Activated CD4-positive, alpha-beta T cell treated with anti-CD3 and anti-CD28 coated beads, Interleukin-2, Interleukin-6, amounts not matched to agents 100 ng/mL and 50 ng/mL, durations not matched to agents 16 hours and 8 hours (primary cell): ENCODE data around the gene VEPH1.

Source experiments
- DNase-seq: peaks from one replicate; pipeline ENCODE4 v3.0.0-alpha.2; 2020

Gene VEPH1

DNA sequence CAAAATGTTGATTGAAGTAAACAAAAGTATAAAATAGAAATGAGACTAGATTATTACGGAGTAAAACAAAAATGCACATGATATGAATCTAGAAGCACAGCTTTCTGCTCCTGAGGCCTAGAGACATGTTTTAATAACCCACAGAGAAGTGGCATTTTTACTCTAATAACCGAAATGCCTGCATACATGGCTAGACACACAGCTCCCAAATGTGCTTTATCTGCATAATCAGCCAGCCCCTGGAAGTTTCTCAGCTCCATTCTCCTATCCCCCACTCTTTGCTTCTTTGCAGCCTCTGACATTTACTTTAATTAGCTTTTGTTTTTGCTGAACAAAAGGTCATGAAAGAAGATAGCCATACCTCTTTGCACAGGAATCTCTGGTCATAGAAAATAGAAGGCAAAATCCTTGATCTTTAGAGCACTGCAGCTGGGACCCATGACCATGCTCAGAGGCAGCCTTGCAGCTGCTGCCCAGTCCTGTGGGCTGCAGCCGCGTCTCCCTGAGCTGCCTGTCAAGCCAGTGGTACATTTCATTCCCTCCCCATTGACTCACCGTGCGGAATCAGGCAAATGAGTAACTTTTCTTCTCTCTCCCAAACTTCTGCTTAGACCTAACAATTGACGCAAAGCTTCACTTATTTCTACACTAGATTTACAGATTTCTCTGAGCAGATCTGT is at the start of gene VEPH1:
TSS of gene VEPH1 (minus strand) at position 501 of the 680 bp plus-strand sequence. CDS start 8,067 bp downstream, outside the sequence.
- no peak for DNase-seq

DNA sequence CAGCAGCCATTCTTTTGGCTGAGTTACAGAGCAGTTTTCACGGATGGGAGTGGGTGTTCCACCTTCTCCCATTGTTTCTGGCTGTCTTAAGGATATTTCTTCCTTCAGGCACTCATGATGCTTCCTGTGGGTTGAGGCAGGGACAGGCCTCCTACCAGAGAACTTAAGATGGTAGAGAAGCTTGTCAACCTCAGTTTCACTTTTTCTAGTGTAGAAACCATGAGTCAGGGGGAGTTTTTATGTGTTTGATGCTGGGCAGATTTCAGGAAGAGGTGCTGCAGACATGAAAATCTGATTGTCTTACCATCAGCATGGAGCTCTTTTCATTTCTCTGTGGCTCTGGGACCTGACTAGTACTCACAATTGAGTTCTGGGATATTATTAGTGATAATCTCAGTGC is 48.7 kb upstream of the VEPH1 start:
- DNase-seq: peak; percentile 35

DNA sequence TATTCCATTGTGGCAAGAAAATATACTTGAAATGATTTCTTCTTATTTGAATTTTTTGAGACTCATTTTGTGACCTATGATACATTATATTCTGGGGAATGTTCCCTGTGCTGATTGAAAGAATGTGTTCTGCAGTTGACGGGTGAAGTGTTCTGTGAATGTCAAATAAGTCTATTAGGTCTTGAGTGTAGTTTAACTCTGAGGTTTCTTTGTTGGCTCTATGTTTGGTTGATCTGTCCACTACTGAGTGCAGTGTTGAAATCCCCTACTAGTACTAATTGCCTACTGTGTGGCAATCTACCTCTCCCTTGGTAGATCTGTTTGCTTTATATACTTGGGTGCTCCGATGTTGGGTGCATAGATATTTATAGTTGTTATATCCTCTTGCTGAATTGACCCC is 46.3 kb upstream of the VEPH1 start:
- DNase-seq: no peak

DNA sequence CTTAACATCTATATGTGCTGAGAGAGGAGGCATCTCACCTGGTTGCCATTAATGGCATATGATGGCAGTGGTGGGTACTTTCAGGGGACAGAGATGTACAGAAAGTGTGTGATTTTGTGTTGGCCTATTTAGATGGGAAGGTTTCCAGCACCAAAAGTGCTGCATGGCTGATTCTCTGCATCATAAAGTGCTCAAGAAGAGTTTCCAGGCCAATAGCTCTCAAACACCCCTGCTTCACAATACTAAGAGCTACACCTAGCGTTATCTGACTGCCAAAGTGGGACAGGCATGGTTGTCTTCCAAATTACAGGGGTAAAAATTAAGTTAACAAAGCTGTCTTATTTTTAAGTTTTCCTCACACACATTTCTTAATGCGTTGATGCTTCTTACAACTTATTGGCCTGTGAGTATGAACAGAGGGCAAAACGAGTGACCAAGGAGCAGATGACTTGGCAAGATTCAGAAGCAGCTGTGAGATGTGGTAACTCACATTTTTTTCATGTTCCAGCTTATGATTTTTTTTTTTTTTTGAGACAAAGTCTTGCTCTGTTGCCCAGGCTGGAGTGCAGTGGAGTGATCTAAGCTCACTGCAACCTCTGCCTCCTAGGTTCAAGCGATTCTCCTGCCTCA is 41.4 kb upstream of the VEPH1 start:
- no peak for DNase-seq

DNA sequence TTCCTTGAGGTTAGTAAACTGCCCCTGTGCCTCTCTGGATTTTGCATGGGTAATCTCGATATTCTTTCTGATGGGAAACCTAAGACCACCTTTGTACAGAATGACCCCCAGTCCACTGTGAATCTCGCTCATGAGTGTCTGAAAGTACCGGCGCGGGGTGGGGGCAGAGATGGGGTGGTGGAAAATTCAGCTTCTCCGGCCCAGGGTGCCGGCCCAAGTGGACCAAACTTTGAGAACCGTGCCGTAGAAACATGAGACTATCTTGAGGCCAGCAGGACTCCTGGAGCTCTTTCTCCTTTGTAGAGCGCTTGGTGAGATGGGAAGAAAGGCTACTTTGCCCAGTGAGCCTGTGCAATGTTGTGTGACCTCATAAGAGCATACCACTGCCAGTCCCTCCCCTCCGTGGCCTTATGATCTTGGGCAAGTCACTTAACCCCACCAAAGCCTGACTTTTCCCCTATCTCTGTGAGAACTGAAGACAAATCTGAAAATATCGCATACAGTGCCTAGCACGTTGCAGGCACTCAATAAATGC is 40.4 kb upstream of the VEPH1 start:
- DNase-seq: no peak

DNA sequence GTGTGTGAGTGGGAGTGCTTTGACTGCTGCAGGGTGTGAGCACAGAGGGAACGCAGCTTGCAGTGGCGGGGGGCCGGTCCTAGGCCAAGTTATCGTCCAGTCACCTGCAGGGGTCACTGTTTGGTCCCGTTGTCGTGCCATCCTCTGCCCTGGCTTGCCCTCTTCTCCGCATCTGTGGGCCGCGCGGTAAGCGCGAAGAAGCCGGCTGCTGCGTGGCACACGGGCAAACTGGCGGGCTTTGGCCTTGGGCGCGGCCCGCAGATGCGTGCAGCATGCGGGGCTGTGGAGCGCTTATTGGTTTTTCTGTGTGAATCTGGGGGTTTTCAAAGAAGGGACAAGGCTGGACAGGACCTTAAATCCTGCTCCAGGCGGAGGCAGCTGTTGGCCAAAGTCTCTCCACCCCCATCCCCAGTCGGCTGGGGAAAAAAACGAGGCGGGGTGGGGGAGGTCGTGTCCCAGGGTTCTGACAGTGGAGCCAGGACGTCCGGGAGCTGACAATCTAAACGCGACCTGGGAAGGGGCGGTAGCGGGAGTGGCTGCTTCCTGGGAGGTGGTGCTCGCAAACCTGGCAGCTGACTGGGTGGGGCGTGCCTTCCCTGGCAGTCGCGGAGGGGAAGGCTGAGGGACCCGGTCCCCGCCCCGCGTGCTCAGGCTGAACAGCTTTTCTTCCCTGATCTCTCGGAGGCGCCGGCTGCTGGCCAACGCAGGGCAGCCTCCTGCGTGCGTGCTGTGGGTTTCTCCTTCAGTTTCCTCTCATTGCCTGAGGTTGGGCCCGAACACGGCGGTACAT is 39.7 kb upstream of the VEPH1 start:
- no peak for DNase-seq

DNA sequence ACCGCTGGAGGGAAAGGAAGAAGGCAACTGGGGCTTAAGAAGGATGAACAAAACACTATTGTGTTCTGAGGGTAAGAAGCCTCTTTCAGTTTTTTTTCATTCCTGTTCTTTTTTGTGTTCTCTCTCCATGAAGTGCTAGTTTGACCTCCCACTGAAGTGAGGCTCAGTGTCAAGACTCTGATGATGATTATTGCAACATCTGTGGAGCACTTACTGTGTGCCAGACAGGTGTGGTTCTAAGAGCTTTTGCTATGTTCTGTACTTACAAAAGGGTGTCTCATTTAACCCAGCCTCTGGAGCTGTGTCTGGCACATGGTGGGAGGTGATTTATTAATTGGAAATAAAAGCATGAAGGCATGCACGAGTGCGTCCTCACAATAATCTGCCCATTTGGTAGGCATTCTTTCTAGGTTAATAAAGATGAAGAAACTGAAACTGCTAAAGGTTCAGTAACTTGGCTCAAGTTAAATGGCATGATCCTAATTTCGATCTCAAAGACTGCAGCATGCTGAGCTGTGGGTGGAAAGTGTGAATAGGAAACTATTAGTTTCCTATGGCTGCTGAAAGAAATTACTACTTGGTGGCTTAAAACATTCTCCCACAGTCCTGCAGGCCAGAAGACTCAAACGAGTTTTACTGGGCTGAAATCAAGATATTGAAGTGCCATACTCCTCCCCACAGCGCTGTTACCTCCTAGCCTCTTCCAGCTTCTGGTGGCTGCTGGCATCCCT is 38.5 kb upstream of the VEPH1 start:
- no peak for DNase-seq

DNA sequence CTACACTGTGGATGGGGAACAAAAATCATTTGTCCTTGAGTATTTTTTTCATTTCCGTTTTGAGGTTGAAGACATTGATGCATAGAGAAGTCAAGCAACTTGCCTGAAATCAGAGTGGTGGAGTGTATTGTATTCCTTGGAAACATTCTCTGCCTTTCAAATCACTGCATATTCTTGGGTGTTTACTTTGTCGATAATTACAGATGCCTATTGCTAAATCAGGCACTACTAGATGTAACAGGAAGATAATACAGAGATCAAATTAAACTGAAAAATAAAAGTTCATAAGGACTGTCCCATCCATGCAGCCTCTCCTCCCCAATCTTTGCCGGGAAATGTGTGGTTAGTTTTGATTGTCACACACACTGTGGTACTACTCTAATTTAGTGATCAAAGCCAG is 37.4 kb upstream of the VEPH1 start:
- DNase-seq: no peak

DNA sequence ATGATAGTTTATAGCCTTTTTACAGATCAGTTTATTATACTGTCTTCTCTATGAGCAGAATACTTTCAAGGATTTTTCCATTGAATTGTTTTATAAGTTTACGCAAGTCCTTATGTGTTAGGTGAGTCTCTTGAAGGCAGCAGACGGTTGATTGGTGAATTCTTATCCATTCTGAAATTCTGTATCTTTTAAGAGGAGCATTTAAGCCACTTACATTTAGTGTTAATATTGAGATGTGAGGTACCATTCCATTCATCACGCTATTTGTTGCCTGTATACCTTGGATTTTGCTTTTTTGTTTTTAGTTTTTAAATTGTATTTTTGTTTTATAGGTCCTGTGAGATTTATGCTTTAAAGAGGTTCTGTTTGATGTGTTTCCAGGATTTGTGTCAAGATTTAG is 32.5 kb upstream of the VEPH1 start:
- DNase-seq: no peak

DNA sequence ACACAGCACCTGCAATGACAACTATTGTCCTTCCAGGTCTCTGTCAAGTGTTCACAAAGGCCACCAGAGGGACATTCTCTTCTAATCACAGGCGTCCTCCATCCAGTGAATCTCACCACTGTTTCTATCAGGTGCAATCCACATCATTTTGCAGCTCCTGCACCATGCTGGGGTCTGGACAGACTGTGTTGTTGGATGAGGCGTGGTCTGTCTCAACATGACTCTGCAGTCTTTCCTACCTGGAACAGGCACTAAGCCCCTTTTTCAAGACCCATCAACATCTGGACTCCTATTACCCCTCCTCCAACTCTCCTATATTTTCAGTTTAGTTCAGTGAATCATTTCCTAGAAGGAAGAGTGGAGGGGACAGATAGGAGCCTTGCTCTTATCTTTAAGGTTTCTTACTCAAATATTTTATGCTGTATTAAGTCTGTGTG is 31.5 kb upstream of the VEPH1 start:
- no peak for DNase-seq

DNA sequence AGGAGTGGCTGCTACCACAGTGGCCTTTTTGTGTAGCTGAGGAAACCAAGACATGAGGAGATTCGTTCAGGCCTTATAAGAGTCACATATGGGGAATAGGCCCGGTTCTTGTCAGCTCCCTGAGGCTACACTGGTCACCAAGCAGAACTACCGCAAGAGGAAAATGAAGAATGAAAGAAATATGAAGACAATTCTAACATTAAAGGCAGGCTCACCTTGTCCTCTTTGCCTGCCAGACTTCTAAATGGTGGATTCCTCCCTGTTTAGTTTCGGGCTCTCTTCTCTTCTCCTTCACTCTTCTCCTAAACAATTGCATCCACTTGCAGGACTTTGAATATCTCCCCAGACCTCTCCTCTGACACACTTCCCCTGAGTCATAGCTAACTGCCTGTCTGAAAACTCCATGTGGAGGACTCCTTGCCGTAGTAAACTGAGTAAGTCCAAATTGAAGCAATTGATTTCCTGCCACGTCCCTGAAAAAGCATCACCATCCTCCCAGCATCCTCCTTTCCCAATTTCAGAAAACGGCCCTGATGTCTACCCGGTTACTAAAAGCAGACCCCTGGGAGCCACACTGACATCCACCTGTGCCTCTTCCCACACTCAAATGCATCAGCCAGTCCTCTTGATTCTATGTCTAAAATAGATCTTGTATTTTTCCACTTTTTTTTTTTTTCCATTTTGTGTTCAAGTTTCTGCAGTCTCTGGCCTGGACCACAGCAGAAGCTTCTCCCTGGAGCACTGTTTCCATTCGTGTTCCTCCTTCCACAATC is 30.3 kb upstream of the VEPH1 start:
- DNase-seq: no peak

DNA sequence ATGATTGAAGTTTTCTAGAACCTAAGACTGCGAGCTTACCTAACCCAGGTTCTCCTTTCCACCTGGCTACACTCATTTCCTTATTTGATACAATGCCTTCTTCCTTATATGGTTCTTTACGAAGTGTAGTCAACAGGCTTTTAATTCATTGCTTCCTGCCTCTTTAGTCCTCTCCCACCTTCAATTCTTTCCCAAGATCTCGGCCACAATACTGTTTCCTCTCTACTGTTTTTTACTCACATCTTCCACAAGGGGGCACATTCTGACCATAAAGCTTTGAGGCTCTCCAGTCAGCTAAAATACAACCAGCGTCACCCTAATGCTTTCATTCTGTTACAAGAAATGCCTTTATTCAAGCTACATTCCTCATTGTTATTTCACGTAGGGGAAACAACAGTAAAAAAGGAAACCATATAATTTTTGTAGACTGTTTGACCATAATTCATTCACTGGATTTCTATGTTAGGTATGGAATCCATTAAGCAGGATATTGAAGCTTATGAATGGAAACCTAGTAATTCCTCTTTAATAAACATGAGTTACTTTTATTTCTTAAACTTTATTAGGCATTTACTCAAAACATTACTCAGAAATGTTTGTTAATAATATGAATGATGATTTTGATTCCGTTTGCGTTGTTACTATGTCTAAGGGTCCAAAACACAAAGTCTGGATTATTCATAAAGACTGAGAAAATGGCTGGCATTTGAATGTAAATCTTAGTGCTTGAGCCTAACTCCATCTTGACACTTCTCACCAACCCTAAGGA is 29.5 kb upstream of the VEPH1 start:
- DNase-seq: peak; percentile 63

DNA sequence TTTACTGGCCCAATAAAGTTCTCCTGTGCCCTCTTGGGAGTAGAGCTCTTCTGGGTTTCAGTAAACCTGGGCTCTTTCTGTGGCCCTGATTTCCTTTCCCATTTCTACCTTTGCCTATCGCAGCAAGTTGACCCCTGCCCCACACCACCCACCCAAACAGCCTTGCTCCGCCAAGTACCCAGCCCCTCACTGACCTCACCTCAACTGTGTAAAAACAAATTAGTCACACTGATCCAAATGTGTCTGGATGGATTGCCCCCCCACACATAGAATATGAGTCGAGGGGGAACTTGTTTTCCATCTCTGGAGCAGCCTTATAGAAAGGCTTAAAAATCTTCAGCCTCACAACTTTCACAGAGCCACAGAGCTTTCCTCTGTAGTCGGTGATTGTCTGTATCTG is 28.6 kb upstream of the VEPH1 start:
- DNase-seq: no peak

DNA sequence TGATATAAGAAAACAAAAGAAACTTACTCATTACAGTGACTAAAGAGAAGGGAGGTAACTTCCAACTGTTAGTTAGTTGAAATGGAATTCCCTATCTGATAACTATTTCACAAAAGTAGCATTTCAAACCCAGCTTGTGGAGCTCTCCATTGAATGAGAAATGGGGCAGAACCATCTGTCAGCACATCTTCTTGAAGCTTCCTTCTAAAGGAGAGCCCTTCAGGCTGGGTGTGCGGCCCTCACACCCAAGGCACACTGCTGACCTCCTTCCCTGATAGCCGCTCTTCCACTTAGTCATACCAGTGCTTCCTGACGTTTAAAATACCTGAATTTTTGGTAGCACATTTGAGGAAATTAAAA is 28.1 kb upstream of the VEPH1 start:
- DNase-seq: no peak

DNA sequence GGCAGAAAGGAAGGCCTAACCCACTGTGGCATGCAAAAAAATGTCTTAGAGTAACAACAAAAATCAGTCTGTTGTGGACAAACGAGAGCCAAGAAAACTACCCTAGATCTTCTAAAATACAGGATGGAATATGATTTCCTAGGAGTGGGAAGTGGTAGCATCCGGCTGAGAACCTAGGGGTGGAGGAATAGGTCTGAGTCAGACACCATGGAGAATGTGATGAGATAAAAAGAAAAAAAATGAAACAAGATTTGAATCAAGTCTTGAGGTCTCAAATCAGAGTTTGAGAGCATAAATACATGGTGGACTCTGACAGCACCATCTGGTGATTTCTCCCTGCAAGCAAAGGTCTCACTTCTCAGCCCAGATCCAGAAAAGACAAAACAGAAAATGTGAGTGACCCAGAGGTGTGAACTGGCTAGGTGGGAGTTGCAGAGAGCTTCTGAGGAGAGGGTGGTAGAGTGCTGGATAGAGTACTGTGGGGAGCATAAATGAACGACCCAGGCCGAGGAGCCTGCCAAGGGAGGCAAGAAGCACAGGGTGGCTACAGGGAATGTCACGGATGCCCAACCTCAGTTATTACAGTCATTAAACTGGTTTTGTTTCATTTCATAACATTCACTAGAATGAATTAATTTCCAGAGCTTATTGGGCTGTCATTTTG is 27.6 kb upstream of the VEPH1 start:
- DNase-seq: no peak

DNA sequence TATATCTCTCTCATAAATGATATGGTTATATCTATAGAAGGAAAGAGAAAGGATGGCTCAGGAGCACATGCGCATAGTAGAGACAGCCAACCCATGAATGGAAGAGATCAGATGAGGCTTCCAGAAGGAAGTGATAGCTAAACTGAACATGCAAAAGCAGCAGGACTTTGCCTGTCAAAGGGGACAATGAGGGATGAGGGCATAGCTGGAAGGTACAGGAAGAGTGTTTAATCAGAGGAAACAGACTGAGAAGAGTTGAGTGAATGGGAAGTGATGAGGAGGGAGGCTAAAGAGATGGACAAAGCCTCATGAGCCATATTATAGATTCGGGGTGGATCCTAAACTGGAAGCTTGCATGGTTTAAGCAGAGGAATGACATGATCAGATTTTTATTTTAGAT is 26.5 kb upstream of the VEPH1 start:
- DNase-seq: no peak

DNA sequence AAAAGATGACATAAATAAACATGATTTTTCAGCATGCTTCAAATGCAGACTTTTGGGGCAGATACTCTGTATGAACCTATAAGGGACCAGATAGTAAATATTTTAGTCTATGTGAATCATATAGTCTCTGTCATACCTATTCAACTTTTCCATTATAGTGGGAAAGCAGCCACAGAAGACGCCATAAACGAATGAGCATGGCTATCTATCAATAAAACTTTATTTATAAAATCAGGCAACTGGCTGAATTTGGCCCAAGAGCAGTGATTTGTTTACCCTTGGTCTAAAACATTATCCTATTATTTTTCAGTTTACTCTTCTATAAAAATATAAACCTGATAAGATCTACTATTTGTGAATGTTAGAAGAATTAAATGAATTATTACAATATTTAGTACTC is 25.9 kb upstream of the VEPH1 start:
- no peak for DNase-seq

DNA sequence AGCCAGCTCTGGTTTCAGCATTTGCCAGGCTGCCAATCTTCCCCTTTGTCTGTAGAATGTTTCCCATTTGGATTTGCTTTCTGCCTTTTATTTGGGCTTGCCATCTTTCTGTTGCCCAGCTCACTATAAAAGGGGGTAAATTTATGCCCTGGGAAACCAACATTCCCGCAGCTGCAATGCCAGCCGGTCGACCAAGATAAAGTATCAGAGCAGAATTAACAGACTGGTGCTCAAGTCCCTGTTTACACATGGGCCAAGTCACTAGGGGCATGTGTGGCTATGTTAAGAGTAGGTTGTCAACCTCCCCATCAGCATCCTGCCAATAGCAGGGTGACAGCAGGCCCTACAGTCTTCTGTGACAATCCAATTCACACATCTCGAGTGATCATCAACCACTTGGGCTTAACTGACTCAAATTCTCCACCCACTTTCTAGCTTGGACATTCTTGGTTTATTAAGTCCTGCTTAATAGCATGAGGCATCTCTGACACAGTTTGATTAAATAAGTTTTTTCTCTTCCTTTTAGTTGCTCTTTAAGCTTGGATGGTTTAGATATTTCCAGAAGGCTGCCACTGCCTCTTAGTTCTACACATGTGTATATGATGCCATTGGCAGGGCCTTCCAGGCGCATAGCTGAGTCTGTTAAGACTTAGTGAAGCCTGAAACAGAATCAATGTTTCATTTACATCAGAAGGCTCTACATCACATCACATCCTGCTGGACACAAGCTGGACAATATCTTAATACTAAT is 24.1 kb upstream of the VEPH1 start:
- no peak for DNase-seq

DNA sequence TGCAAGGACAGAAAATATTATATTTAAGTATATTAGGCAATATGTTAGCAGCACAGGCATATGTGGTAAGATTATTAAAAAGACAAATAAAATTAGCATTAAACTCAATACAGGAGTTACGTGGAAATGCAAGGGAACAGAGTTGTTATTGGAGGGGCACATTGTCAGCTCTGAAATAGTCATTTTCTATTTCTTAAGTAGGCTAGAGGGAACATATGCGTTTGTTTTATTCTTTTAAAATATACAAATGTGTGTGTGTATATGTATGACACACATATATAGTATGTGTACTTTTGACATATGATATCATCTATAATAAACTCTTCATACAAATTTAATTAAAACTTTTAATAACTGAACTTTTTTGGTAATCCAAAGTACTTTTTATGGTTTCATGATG is 22.8 kb upstream of the VEPH1 start:
- no peak for DNase-seq

DNA sequence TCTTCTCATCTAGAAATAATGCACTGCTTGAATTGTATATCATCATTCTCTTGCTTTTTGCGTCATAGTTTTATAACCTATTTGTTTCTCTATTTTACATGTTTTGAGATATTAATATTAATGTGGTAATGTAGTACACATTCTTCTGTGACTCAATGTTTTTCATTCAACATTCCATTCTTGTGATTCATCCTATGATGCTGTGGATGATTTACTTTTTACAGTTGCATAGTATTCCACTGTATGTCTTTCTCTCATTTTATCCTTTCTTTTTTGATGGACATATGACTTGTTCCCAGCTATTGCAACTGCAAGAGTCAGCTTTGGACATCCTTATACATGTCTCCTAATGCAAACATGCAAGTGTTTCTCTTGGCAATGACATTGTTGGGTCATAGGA is 20.6 kb upstream of the VEPH1 start:
- no peak for DNase-seq
